HG02973 (cell line): ENCODE results near the gene MPZL2.

Source experiments
- ATAC-seq: cut with Tn5 transposase; IDR thresholded peaks from one replicate; pipeline ENCODE4 v1.9.1; 2021; ENCODE audit warnings: moderate library complexity; ENCODE audit not compliant: unreplicated experiment

The MPZL2 gene

GRCh38 chr11:118243993-118244762 lies 19.9 kb downstream of the MPZL2 start:
- ATAC-seq: no peak

- ATAC-seq: no peak
Observed at GRCh38 chr11:118243161-118243560, 20.9 kb downstream of the MPZL2 start.

- ATAC-seq: no peak
Observed at GRCh38 chr11:118241764-118242098, 22.4 kb downstream of the MPZL2 start.

GRCh38 chr11:118240999-118241763 lies 22.9 kb downstream of the MPZL2 start:
- ATAC-seq: peak; percentile 86

- no peak for ATAC-seq
Observed at GRCh38 chr11:118239509-118240205, 24.4 kb downstream of the MPZL2 start.

- no peak for ATAC-seq
Observed at GRCh38 chr11:118238929-118239328, 25.2 kb downstream of the MPZL2 start.

GRCh38 chr11:118238421-118238820 lies 25.7 kb downstream of the MPZL2 start:
- no peak for ATAC-seq

GRCh38 chr11:118236170-118236569 lies 27.9 kb downstream of the MPZL2 start:
- ATAC-seq: no peak

GRCh38 chr11:118234833-118235232 lies 29.3 kb downstream of the MPZL2 start:
- ATAC-seq: no peak

- ATAC-seq: no peak
Observed at GRCh38 chr11:118233850-118234249, 30.2 kb downstream of the MPZL2 start.

- no peak for ATAC-seq
Observed at GRCh38 chr11:118233377-118233776, 30.7 kb downstream of the MPZL2 start.

- ATAC-seq: no peak
Observed at GRCh38 chr11:118232659-118233058, 31.4 kb downstream of the MPZL2 start.

- no peak for ATAC-seq
Observed at GRCh38 chr11:118231461-118231860, 32.6 kb downstream of the MPZL2 start.

GRCh38 chr11:118230088-118230487 lies 34.0 kb downstream of the MPZL2 start:
- ATAC-seq: no peak

GRCh38 chr11:118229274-118229847 lies 34.7 kb downstream of the MPZL2 start:
- ATAC-seq: no peak

- ATAC-seq: peak; percentile 51
Observed at GRCh38 chr11:118227865-118228785, 36.0 kb downstream of the MPZL2 start.

- ATAC-seq: no peak
Observed at GRCh38 chr11:118226781-118227180, 37.3 kb downstream of the MPZL2 start.

GRCh38 chr11:118226296-118226695 lies 37.8 kb downstream of the MPZL2 start:
- ATAC-seq: no peak

GRCh38 chr11:118224511-118225188 lies 39.4 kb downstream of the MPZL2 start, which contains the start of gene JAML:
TSS of gene JAML (minus strand) at chr11:118225011. CDS start at chr11:118214866, 10,145 bp downstream.
- ATAC-seq: peak; percentile 36

GRCh38 chr11:118223992-118224391 lies 40.1 kb downstream of the MPZL2 start:
- no peak for ATAC-seq
